Measurements from ENCODE around the gene ETV3L.

Gene ETV3L

DNA sequence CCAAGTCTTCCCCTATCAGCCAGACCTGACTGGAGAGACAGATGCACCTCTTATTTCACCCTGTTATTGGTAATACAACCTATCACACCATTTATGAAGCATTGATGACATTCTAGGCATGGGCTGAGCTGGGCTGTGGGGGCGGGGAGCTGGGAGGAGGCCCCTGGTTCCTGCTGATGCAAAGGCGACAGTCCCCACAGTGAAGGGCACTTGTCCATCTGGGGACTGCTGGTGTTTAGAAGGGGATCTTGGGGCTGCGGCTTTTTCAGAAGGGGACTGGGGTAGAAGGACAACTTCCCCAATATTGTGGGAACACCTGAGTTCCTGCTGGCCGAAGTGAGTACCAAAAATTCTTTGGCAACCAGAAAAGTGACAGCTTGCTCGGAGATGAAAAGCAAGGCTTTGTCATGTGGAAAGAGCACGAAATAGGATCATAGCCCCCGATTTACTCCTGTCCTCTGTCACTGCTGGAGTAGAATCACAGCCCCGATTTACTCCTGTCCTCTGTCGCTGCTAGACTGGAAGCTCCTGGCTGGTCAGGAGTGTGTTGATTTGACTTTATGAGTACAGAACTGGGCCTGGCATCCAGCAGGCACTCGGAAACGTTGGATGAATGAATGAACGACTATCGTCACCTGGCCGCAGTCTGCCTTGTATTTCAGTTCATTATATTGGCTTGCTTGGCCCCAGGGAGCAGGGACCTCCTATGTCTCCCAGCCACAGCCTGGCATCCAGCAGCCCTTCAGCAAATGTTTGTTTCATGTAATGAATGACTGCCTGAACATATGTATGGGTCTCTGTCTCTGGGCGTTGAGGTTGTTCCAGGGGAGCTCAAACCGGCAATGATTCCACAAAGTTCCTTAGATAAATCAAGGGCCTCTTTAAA, 16.5 kb upstream of the ETV3L start:
- Histone ChIP-seq H3K27me3 (replicated peaks) (no peaks in the 10 kb centered on the region), H3K36me3 (replicated peaks) (no peaks in the 10 kb centered on the region), H3K27ac (no peak overlapping the region), H3K4me3 (ENCODE audit: low read depth, low read length) (no peak overlapping the region)
- DNase-seq: no peak
- TF ChIP-seq, protein P1, sequence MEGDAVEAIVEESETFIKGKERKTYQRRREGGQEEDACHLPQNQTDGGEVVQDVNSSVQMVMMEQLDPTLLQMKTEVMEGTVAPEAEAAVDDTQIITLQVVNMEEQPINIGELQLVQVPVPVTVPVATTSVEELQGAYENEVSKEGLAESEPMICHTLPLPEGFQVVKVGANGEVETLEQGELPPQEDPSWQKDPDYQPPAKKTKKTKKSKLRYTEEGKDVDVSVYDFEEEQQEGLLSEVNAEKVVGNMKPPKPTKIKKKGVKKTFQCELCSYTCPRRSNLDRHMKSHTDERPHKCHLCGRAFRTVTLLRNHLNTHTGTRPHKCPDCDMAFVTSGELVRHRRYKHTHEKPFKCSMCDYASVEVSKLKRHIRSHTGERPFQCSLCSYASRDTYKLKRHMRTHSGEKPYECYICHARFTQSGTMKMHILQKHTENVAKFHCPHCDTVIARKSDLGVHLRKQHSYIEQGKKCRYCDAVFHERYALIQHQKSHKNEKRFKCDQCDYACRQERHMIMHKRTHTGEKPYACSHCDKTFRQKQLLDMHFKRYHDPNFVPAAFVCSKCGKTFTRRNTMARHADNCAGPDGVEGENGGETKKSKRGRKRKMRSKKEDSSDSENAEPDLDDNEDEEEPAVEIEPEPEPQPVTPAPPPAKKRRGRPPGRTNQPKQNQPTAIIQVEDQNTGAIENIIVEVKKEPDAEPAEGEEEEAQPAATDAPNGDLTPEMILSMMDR (IDR thresholded peaks at IDR 0.05; ENCODE audit: low read depth, low read length, missing control alignments): no peak
- in situ Hi-C loops (cut with HindIII; ENCODE audit: low pct_ligation_motif_present, low sequenced_read_pairs): no loop called here

DNA sequence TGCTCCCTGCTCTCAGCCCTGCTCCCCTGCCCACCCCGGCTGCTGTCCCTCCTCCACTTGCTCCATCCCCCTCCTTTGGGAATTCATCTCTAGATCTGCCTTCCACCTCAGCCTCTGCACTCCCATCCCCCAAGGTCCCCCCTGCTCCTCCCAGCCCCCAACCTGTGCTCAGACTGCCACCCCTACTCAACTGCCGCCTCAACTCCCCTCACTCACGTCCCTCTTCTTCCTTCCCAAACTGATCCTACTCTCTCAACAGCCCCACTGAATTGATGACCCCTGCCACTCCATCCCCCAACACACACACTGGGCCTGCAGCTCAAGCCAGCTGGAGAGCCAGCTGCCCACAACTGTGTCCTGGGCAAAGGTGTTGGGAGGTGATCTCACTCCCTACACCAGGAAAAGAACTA, 15.8 kb upstream of the ETV3L start:
- no peak for DNase-seq
- Histone ChIP-seq H3K27me3 (replicated peaks) (no peaks in the 10 kb centered on the region), H3K4me3 (ENCODE audit: low read depth, low read length) (no peak overlapping the region), H3K27ac (no peak overlapping the region), H3K36me3 (replicated peaks) (no peaks in the 10 kb centered on the region)
- in situ Hi-C loops (cut with HindIII; ENCODE audit: low pct_ligation_motif_present, low sequenced_read_pairs): no loop called here
- TF ChIP-seq, protein P1 (IDR thresholded peaks at IDR 0.05; ENCODE audit: low read depth, low read length, missing control alignments): no peak

DNA sequence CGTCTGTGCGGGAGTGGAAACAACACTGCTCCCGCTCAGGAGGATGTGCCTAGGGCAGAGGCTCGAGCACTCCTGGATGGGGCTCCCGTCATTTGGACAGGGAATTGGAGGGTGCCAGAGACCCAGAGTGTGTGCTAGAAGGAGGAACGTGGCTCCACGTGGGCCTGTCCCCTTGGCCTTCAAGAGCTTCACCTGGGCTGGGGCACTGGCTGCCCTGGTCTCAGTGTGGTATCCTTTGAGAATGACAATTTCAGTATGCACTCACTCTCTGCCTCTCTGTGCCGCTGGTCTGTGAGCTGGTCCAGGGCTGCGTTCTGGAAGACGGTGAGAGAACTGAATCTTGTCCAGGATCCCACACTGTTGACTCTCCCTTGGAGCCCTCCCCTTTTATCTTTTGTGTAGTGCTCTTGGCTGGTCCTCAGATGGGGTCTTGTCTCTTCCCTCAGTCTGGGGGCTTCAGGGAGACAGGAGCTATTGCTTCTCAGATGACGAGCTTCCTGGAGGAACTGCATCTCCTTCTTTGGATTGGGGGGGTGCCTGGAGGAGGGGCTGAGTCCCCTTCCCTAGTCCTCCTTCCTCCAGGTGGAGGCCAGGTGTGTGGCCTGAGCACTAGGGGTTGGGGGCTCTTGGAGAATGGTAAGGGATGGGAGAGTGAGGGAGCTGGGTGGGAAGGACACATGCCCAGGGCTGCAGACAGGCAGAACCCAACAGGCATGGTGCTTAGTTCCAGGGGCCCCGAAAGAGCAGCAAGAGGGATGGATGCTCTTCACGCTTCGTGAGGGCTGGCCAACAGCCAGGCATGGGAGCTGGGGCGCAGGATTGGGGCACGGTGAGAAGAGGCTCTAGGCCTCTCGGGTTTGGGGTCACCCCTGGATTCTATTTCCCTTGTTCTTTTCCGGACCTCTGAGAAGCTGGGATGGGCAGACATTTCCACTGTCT, 14.8 kb upstream of the ETV3L start:
- no peaks in the 10 kb centered on the region for H3K36me3 ChIP-seq (replicated peaks)
- H3K27me3 ChIP-seq (replicated peaks): no peaks in the 10 kb centered on the region
- no peak overlapping the region for H3K27ac ChIP-seq
- H3K4me3 ChIP-seq (ENCODE audit: low read depth, low read length): no peak overlapping the region
- DNase-seq: no peak
- TF ChIP-seq, protein P1 (IDR thresholded peaks at IDR 0.05; ENCODE audit: low read depth, low read length, missing control alignments): no peak
- in situ Hi-C loops (cut with HindIII; ENCODE audit: low pct_ligation_motif_present, low sequenced_read_pairs): no loop called here

DNA sequence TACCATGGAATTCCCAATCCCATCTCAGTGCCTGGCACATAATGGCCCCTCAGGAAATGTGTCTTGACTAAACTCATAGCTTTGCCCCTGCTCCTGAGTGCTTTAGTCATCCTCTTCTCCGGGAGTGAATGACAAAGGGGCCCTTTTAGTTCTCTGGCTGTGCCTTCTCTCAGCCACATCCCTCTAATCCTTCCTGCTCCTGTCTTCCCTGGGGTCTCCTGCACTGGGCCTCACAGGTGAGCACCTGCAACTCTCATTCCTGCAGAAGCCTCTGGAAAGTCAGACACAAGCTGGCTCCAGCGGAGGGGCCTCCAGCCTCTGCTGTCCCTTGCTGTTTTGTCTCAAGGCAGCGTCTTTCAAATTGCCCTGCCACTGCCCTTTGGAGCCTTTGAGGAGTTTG, 14.0 kb upstream of the ETV3L start:
- Histone ChIP-seq H3K36me3 (replicated peaks) (no peaks in the 10 kb centered on the region), H3K4me3 (ENCODE audit: low read depth, low read length) (no peak overlapping the region), H3K27ac (no peak overlapping the region), H3K27me3 (replicated peaks) (no peaks in the 10 kb centered on the region)
- no peak for DNase-seq
- in situ Hi-C loops (cut with HindIII; ENCODE audit: low pct_ligation_motif_present, low sequenced_read_pairs): no loop called here
- TF ChIP-seq, protein P1 (IDR thresholded peaks at IDR 0.05; ENCODE audit: low read depth, low read length, missing control alignments): no peak

DNA sequence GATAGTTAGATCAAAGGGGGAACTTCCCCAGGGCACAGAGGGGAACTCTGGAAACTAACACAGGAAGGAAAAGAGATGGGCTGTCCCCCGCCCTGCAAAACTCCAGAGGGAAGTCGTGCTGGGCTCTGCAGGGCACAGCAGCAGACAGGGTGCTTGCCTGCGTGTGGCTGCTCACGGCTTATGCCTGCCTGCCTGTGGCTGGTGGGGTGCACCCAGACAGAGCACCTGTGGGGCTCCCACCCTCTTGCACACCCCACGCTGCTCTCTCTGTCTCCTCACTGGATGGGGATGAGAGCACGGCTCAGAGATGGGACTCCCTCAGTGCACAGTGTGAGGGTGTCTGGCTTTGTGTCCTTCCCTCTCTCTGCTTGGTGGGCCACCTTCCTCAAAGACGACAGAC, 13.5 kb upstream of the ETV3L start:
- Histone ChIP-seq H3K27me3 (replicated peaks) (no peaks in the 10 kb centered on the region), H3K4me3 (ENCODE audit: low read depth, low read length) (no peak overlapping the region), H3K36me3 (replicated peaks) (no peaks in the 10 kb centered on the region), H3K27ac (no peak overlapping the region)
- in situ Hi-C loops (cut with HindIII; ENCODE audit: low pct_ligation_motif_present, low sequenced_read_pairs): no loop called here
- no peak for DNase-seq
- TF ChIP-seq, protein P1 (IDR thresholded peaks at IDR 0.05; ENCODE audit: low read depth, low read length, missing control alignments): no peak

Measured in brain microvascular endothelial cell (primary cell).